ENCODE results near the gene ZNF19. TPM values are rescaled to one million over a fixed set of nuclear protein-coding genes. Genes with fewer than 3 reads are reported as not detected.

Gene ZNF19
- total RNA-seq, 1 experiment from 2014 or later, result 5.4 TPM

DNA sequence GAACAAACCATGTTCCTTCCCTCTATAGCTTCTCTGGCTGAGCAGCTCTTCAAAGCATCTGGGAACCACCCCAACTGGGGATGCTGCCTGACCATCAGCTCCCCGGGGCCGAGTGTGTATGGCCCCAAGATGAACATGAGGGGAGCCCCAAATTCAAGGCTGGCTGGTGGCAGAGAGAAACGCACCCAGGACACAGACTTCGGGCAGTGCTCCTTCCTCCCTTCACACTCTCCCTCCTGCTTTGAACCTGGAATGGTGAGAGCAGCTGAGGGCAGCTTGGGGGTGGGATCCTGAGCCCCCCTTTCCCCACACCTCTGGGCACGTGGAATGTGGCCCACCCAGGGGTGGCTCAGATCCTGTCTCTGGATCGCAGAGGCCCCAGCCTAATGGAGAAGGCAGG is 64.5 kb downstream of the ZNF19 start (continued):
- TF ChIP-seq REST (IDR thresholded peaks at IDR 0.05; ENCODE audit: low read depth), result no peak

- H3K36me3 ChIP-seq (ENCODE audit: control insufficient read depth in 1 of 2, insufficient read depth in 2 of 2, low read length in 2 of 2), result no peaks in the 10 kb centered on the region
- no peak for ATAC-seq
- no peak overlapping the region for H3K9ac ChIP-seq (ENCODE audit: low read length)
- no TSS peak for BruUV-seq (replicated peaks)
- no peak for DNase-seq (ENCODE audit: low read depth, low spot score)
- no peak overlapping the region for H3K4me3 ChIP-seq (replicated peaks in 1 of 2; ENCODE audit: low read depth in 1 of 2, low read length in 2 of 2)
- no peaks in the 10 kb centered on the region for H3K9me2 ChIP-seq (ENCODE audit: insufficient read depth)
- H3K27ac ChIP-seq (ENCODE audit: low read depth, low read length), result no peak overlapping the region
- no peaks in the 10 kb centered on the region for H3K79me2 ChIP-seq (ENCODE audit: insufficient read depth, low read length)
- H4K20me1 ChIP-seq (ENCODE audit: insufficient read depth), result no peaks in the 10 kb centered on the region
- no peak overlapping the region for H3K4me2 ChIP-seq (ENCODE audit: low read length)
- CTCF ChIA-PET, result interaction anchor here (0.6 kb wide), 1 partner anchor 202 kb away, joined by 5 read pairs; the partner anchor contains the start of gene MARVELD3
- no peak overlapping the region for H2AFZ ChIP-seq (ENCODE audit: low read depth, low read length, poor library complexity, severe bottlenecking)
- intact Hi-C loops (cut with micrococcal nuclease), result no loop called here
- POLR2A ChIA-PET, result no interaction called here
- no peaks in the 10 kb centered on the region for H3K27me3 ChIP-seq (ENCODE audit: insufficient read depth, low read length)
- H3K9me3 ChIP-seq (ENCODE audit: control insufficient read depth in 1 of 2, insufficient read depth in 1 of 2, low read depth in 1 of 2, low read length in 2 of 2), result peaks cover 0 to 5% of the 10 kb centered on the region in 2 experiments; a peak in 1 of 4 replicates
- RAD21 ChIA-PET (ENCODE audit: low non-redundant PET in 1 of 2, low total read pairs in 2 of 2, uncharacterized antibody in 2 of 2, unreplicated experiment in 2 of 2), result no interaction called here
- peaks cover 4 to 14% of the 10 kb centered on the region in 2 experiments; a peak in 3 of 4 replicates for H3K4me1 ChIP-seq (ENCODE audit: control insufficient read depth in 1 of 2, insufficient read depth in 2 of 2, low read length in 2 of 2)
- TF ChIP-seq CBX3 (IDR thresholded peaks at IDR 0.05; ENCODE audit: low read depth) (no peak), FOSL1 (IDR thresholded peaks at IDR 0.05; ENCODE audit: low read depth) (no peak), REST (IDR thresholded peaks at IDR 0.05; ENCODE audit: low read depth) (no peak), TCF7L2 (IDR thresholded peaks at IDR 0.05; ENCODE audit: borderline replicate concordance, extremely low read depth, insufficient read depth, insufficient read length) (no peak), ZFX (IDR thresholded peaks at IDR 0.05) (no peak), SIN3A (IDR thresholded peaks at IDR 0.05; ENCODE audit: low read depth) (no peak), POLR2A (IDR thresholded peaks at IDR 0.05; ENCODE audit: borderline replicate concordance, extremely low read depth, insufficient read depth, insufficient read length) (no peak), EZH2 (IDR thresholded peaks at IDR 0.05) (no peak), JUND (IDR thresholded peaks at IDR 0.05) (no peak), CTCF (IDR thresholded peaks at IDR 0.05 in 2 of 3, conservative IDR thresholded peaks at IDR 0.05 in 1 of 3; ENCODE audit: borderline replicate concordance in 1 of 3, insufficient read depth in 1 of 3, low read depth in 2 of 3, low read length in 2 of 3) (no peak)
- TF ChIP-seq, protein P1, sequence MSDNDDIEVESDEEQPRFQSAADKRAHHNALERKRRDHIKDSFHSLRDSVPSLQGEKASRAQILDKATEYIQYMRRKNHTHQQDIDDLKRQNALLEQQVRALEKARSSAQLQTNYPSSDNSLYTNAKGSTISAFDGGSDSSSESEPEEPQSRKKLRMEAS (IDR thresholded peaks at IDR 0.05), result no peak
- TF ChIP-seq, protein P2, sequence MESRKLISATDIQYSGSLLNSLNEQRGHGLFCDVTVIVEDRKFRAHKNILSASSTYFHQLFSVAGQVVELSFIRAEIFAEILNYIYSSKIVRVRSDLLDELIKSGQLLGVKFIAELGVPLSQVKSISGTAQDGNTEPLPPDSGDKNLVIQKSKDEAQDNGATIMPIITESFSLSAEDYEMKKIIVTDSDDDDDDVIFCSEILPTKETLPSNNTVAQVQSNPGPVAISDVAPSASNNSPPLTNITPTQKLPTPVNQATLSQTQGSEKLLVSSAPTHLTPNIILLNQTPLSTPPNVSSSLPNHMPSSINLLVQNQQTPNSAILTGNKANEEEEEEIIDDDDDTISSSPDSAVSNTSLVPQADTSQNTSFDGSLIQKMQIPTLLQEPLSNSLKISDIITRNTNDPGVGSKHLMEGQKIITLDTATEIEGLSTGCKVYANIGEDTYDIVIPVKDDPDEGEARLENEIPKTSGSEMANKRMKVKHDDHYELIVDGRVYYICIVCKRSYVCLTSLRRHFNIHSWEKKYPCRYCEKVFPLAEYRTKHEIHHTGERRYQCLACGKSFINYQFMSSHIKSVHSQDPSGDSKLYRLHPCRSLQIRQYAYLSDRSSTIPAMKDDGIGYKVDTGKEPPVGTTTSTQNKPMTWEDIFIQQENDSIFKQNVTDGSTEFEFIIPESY (IDR thresholded peaks at IDR 0.05; ENCODE audit: extremely low read depth, insufficient replicate concordance, low read length), result no peak
- TF ChIP-seq, protein P3, sequence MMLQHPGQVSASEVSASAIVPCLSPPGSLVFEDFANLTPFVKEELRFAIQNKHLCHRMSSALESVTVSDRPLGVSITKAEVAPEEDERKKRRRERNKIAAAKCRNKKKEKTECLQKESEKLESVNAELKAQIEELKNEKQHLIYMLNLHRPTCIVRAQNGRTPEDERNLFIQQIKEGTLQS (IDR thresholded peaks at IDR 0.05), result no peak
These were observed 65.3 kb downstream of the ZNF19 start for GRCh38 chr16:71423865-71424264.
